Loucy (cell line): ENCODE results near the gene FOXP1.
A peak's percentile ranks its signal among the peaks of the same experiment; 100 is the strongest.

Experiments
- H2AFZ ChIP-seq: fragments of 200-600 bp; sonication (generic); 2 replicates; pipeline ENCODE4 v1.6.0; 2016; ENCODE audit warnings: antibody characterized with exemption, mild to moderate bottlenecking, low read length, moderate library complexity
- H3F3A ChIP-seq: fragments of 200-600 bp; 2 replicates; pipeline ENCODE4 v1.6.0; 2016; ENCODE audit warnings: antibody characterized with exemption, low read depth, mild to moderate bottlenecking
- H3K27me3 ChIP-seq: fragments of 200-600 bp; sonication (generic); 2 replicates; pipeline ENCODE4 v1.6.1; 2014; ENCODE audit warnings: low read length, mild to moderate bottlenecking; ENCODE audit not compliant: insufficient read depth, poor library complexity, severe bottlenecking
- H3K36me3 ChIP-seq: fragments of 200-600 bp; sonication (generic); 2 replicates; pipeline ENCODE4 v1.6.1; 2016; ENCODE audit warnings: low read length; ENCODE audit not compliant: insufficient read depth
- H3K4me1 ChIP-seq: fragments of 200-600 bp; sonication (generic); 2 replicates; pipeline ENCODE4 v1.5.1; 2014; ENCODE audit warnings: low read length, mild to moderate bottlenecking; ENCODE audit not compliant: insufficient read depth, poor library complexity, severe bottlenecking
- H3K4me2 ChIP-seq: fragments of 200-600 bp; sonication (generic); 2 replicates; pipeline ENCODE4 v1.6.0; 2014; ENCODE audit warnings: antibody characterized with exemption, low read length, low read depth, mild to moderate bottlenecking; ENCODE audit not compliant: poor library complexity, severe bottlenecking
- H3K4me3 ChIP-seq: fragments of 200-600 bp; sonication (generic); 2 replicates; pipeline ENCODE4 v1.5.1; 2014; ENCODE audit warnings: low read length, mild to moderate bottlenecking, mixed read lengths; ENCODE audit not compliant: poor library complexity, severe bottlenecking
- H3K79me2 ChIP-seq: fragments of 200-600 bp; sonication (generic); 2 replicates; pipeline ENCODE4 v1.6.1; 2014; ENCODE audit warnings: low read length; ENCODE audit not compliant: insufficient read depth
- H3K9ac ChIP-seq: fragments of 200-600 bp; sonication (generic); 2 replicates; pipeline ENCODE4 v1.6.0; 2014; ENCODE audit warnings: mild to moderate bottlenecking, low read depth, low read length, moderate library complexity; ENCODE audit not compliant: poor library complexity, severe bottlenecking
- H3K9me2 ChIP-seq: fragments of 200-600 bp; sonication (generic); replicated peaks from 2 replicates; pipeline ENCODE4 v1.6.1; 2016; ENCODE audit warnings: low read depth, low read length, mixed read lengths
- H3K9me3 ChIP-seq: fragments of 200-600 bp; sonication (generic); 2 replicates; pipeline ENCODE4 v1.6.1; 2014; ENCODE audit warnings: mild to moderate bottlenecking, antibody characterized with exemption, low read length, low read depth; ENCODE audit not compliant: insufficient read depth
- H4K20me1 ChIP-seq: fragments of 200-600 bp; sonication (generic); 2 replicates; pipeline ENCODE4 v1.6.0; 2014; ENCODE audit warnings: antibody characterized with exemption, low read length, mild to moderate bottlenecking; ENCODE audit not compliant: insufficient read depth, poor library complexity, severe bottlenecking
- CTCF ChIP-seq: fragments of 200-600 bp; sonication (generic); conservative IDR thresholded peaks from 2 replicates; pipeline ENCODE4 v1.5.1; 2014; ENCODE audit warnings: mild to moderate bottlenecking, antibody characterized with exemption, low read length
- EZH2phosphoT487 ChIP-seq: fragments of 200-600 bp; IDR thresholded peaks from 2 replicates; pipeline ENCODE4 v1.6.1; 2018; ENCODE audit warnings: antibody characterized with exemption, mild to moderate bottlenecking, moderate library complexity, borderline replicate concordance

The FOXP1 gene

GRCh38 chr3:71441217-71441924 is 142.2 kb downstream of the FOXP1 start:
- no peaks in the 10 kb centered on the region for H3K9me2 ChIP-seq
- peaks cover 62% of the 10 kb centered on the region for H3K79me2 ChIP-seq
- H3K36me3 ChIP-seq: no peaks in the 10 kb centered on the region; the same call in 1 of the 2 replicates
- peak overlapping the region; percentile 34 for H3K4me2 ChIP-seq
- no peaks in the 10 kb centered on the region for H3K27me3 ChIP-seq
- peaks cover 65% of the 10 kb centered on the region for H3K4me1 ChIP-seq
- H3K9ac ChIP-seq: peak overlapping the region; percentile 84
- no peaks in the 10 kb centered on the region for H4K20me1 ChIP-seq
- peaks cover 20% of the 10 kb centered on the region for H3F3A ChIP-seq
- H3K4me3 ChIP-seq: no peak overlapping the region
- no peak overlapping the region for H2AFZ ChIP-seq
- TF ChIP-seq CTCF (no peak), EZH2phosphoT487 (no peak)
- no peaks in the 10 kb centered on the region for H3K9me3 ChIP-seq

GRCh38 chr3:71438904-71439303 is 144.6 kb downstream of the FOXP1 start:
- no peak for TF ChIP-seq EZH2phosphoT487
- no peak for TF ChIP-seq CTCF
- Histone ChIP-seq H2AFZ (no peak overlapping the region), H3K9me2 (no peaks in the 10 kb centered on the region)

GRCh38 chr3:71438071-71438685 is 145.3 kb downstream of the FOXP1 start:
- Histone ChIP-seq H3K79me2 (peaks cover 71% of the 10 kb centered on the region), H3F3A (0 out of 2 replicates have a peak, but pooled peaks cover 2% of the 10 kb centered on the region), H2AFZ (no peak overlapping the region), H3K9ac (no peak overlapping the region), H4K20me1 (no peaks in the 10 kb centered on the region), H3K4me2 (no peak overlapping the region), H3K9me2 (no peaks in the 10 kb centered on the region), H3K4me1 (peaks cover 48% of the 10 kb centered on the region), H3K27me3 (no peaks in the 10 kb centered on the region), H3K4me3 (no peak overlapping the region), H3K9me3 (no peaks in the 10 kb centered on the region), H3K36me3 (no peaks in the 10 kb centered on the region; the same call in 1 of the 2 replicates)
- no peak for TF ChIP-seq EZH2phosphoT487

More at GRCh38 chr3:71438904-71439303, 144.6 kb downstream of the FOXP1 start:
- no peak overlapping the region for H3K4me2 ChIP-seq
- H3K9ac ChIP-seq: no peak overlapping the region
- H3K79me2 ChIP-seq: peaks cover 66% of the 10 kb centered on the region
- H3K4me3 ChIP-seq: no peak overlapping the region
- no peaks in the 10 kb centered on the region for H3K9me3 ChIP-seq
- peaks cover 48% of the 10 kb centered on the region for H3K4me1 ChIP-seq
- H4K20me1 ChIP-seq: no peaks in the 10 kb centered on the region
- H3K27me3 ChIP-seq: no peaks in the 10 kb centered on the region
- H3K36me3 ChIP-seq: no peaks in the 10 kb centered on the region; the same call in 1 of the 2 replicates
- peaks cover 9% of the 10 kb centered on the region for H3F3A ChIP-seq
